Left colon (tissue), 2 donors: ENCODE results near the gene UBTD2. TPM values are rescaled to one million over a fixed set of nuclear protein-coding genes. Genes with fewer than 3 reads are reported as not detected.

Experiments
- ATAC-seq: fragments of 200-7000 bp; cut with Tn5 transposase; one replicate; pipeline ENCODE4 v1.9.1; 2020; ENCODE audit warnings: mild to moderate bottlenecking, moderate library complexity
- DNase-seq, 2 donors: peaks; one replicate each; pipeline ENCODE4 v3.0.0-alpha.2; 2020
- intact Hi-C, 2 donors: fragments of 100-400 bp; cut with DNase I in 1 of 2; cut with micrococcal nuclease in 1 of 2; formaldehyde crosslinking; loops; one replicate each; pipeline versions ENCODE4 v1.11.2 to v1.14.0; 2022; cut with DNase I, micrococcal nuclease
- total RNA-seq, 2 donors: library from RNA; stranded (reverse); fragmentation: NEBNext Ultra II Directional; extraction: Animal tissue kit (Norgen Biotek cat#: 25700); gene quantifications; one replicate each; pipeline ENCODE4 v1.2.1, GENCODE V29; 2021
- donor health status: DM: no; HTN: no; CAD: no.
- donor health status: DM: yes; HTN: yes; CAD: no.

UBTD2 gene
- total RNA-seq, 2 donors from 2014 or later = 20.9 to 25.1 TPM

DNA sequence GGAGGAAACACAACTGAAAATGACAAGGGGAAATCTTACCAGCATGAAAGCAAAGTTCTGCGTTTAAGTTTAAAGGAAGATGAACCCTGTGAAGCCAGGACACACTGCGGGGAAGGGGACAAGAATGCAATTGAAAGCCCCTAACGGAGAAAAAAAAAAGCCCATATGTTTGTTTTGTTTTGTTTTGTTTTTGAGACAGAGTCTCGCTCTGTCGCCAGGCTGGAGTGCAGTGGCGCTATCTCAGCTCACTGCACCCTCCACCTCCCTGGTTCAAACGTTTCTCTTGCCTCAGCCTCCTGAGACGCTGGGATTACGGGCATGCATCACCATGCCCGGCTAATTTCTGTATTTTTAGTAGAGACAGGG, 98.5 kb downstream of the UBTD2 start:
- ATAC-seq (no peak), DNase-seq (no peak)
- intact Hi-C loops = loop anchor here (5.0 to 10.0 kb wide), 2 partner anchors 70 to 78 kb away; no protein-coding TSS in a partner anchor

DNA sequence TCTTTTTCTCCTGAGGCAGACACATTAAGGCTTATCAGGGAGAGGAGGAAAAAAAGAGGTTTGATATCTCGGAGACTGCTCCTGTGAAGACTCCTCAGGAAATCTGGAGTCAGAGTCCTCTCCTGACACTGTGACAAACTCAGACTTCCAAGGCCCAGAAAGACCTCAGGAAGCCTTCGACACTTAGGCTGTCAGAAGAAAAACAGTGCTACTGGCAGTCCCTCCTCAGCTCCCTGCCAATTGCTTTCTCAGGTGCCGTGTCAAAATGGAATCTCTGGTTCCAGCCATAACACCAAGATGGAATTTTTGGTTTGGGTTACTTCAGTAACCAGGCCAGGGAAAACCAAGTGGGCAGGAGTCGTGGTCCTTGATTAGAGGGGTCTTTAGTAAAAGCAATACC, 99.7 kb downstream of the UBTD2 start:
- DNase-seq = no peak
- intact Hi-C loops = loop anchor here in 1 of 2 donors (10.0 kb wide), 1 partner anchor 69 kb away; no protein-coding TSS in a partner anchor
- no peak for ATAC-seq

DNA sequence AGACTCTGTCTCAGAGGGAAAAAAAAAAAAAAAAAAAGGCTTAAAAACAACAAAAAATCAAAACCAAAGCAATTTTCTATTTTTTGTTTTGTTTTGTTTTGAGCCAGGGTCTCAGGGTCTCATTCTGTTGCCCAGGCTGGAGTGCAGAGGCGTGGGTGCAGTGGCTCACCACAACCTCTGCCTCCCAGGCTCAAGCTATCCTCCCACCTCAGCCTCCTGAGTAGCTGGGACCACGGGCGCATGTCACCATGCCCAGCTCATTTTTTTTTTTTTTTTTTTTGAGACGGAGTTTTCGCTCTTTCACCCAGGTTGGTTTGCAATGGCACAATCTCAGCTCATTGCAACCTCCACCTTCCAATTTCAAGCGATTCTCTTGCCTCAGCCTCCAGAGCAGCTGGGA, 101.3 kb downstream of the UBTD2 start:
- intact Hi-C loops = loop anchor here in 1 of 2 donors (10.0 kb wide), 1 partner anchor 67 kb away; no protein-coding TSS in a partner anchor
- DNase-seq (no peak), ATAC-seq (no peak)

DNA sequence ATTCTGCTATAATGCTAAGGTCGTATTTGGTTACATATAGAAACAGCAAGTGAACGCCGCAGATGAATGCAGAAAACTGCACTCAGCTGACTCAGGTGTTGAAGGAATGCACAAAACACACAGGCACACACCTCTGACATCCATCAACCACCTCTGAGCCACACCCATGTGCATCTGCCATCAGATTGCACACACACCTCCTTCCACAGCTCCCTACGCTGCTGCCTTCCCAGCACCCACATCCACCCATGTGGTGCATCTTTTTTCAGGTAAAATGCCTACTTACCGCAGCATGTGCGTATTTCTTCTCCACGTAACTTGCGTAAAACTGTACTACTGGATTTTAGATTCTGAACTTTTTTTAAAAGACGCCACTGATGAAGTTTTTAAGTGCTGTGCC, 102.6 kb downstream of the UBTD2 start:
- intact Hi-C loops = loop anchor here in 1 of 2 donors (10.0 kb wide), 1 partner anchor 66 kb away; no protein-coding TSS in a partner anchor

DNA sequence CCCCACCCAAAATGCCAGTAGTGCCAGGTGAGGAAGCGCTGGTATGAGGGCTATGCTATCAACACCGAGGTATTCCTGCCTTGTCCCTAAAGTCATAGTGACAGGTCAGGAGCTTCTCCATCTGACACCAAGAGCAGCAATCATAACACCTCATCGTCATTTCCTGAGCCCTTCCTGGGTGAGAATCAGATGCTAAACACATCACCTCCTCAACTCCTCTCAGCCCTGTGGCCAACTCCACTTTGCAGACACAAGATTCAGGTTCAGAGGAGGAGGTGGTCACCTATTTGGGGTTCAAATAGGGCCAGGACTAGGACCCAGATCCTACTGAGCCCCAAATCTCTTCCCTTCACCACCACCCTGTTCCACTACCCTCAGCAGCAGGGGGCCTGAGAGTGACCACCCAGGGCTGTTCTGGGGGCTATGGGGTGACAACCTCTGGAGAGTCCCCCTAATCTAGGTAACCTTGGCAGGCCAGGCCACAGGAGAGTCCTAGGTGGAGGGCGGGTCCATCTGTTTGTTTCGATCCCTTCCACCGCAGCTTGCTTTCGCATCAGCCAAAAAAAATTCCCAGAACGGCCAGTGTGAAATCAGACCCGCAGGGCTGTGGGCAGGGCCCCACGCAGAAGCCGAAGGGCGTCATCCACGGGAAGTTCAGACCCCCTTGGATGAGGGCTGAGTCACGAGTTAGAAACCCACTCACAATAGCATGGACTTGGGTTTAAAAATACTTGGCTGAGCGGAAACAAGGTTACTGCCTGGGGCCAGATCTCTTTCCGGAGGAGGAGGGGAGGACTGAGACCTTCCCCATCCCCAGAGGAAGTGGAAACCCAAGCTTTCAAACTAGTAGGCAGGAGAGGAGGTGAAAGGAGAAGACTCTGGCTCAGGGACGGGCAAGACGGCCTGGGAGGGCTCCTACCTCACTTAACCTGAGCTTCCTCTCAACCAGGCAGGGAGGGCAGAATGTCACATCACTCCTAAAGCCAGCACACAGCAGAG, 104.3 kb downstream of the UBTD2 start:
- ATAC-seq (no peak), DNase-seq (no peak)
- intact Hi-C loops = no loop called here

More for the DNA sequence above, 102.6 kb downstream of the UBTD2 start:
- DNase-seq (no peak), ATAC-seq (peak; percentile 33)

DNA sequence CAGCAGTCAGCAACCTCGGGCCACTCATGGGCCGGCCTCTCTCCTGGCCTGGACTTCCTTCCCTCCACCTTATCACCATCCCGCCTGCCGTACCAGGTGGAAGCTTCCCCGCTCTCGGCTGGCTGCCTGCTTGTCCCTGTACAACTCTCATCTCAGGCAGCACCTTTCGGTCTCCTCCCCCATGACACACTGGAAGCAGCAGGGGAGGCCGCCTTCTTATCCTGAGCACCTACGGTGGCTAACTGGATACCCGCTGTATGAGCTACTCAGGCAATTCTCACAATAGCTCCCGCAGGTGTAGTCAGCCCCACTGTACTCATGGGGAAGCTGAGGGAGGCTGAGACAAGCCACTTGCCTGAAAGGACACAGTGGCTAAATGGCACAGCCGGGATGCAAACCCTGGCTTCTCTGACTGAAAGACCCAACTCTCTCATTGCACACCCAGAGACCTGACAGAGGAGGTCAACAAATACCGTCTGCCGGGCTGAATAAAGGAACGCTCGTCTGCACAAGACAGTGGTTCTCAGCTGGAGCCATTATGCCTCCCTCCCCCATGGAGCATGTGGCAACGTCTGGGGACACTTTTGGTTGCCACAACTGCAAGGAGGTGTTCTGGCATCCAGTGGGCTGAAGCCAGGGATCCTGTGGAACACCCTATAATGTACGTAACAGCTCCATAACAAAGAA, 105.1 kb downstream of the UBTD2 start:
- ATAC-seq (no peak), DNase-seq (no peak)
- intact Hi-C loops = no loop called here

DNA sequence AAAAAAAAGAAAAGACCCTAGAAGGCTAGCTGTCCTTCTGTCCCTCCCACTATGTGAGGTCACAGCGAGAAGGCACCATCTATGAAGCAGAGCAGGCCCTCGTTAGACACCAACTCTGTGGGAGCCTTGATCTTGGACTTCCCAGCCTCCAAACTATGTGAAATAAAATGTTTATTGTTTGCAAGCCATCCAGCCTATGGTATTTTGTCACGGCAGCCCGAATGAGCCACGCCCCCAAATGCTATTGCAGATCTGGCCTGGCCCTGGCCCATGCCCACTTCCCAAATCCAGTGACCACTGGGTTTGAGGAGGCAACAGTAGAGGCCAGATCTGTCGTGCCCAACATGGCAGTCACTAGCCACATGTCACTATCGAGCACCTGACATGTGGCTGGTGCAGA, 106.4 kb downstream of the UBTD2 start:
- no peak for DNase-seq
- no peak for ATAC-seq
- intact Hi-C loops = no loop called here

DNA sequence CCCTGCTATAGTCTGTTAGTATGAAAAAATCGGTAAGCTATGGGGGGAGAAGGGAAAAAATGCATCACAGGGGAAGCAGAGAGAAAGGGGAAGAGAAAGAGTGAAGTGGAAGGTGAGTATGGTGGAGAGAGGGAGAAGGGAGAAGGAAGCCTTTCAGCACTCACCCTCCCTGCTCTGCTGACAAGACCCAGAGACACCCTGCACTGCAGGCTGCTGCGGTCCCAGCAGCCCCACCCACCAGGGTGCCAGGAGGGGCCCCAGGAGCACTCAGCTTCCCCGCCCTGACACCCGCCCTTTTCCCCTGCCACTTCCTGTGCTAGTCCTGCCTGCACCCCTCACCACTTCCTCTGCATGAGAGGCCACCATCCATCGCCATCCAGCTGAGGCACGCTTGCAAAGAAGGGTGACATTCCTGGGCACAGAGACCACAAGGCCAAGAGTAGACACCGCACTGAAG, 108.3 kb downstream of the UBTD2 start:
- ATAC-seq (peak; percentile 61), DNase-seq (peak; percentile 75 to 77)
- intact Hi-C loops = no loop called here

DNA sequence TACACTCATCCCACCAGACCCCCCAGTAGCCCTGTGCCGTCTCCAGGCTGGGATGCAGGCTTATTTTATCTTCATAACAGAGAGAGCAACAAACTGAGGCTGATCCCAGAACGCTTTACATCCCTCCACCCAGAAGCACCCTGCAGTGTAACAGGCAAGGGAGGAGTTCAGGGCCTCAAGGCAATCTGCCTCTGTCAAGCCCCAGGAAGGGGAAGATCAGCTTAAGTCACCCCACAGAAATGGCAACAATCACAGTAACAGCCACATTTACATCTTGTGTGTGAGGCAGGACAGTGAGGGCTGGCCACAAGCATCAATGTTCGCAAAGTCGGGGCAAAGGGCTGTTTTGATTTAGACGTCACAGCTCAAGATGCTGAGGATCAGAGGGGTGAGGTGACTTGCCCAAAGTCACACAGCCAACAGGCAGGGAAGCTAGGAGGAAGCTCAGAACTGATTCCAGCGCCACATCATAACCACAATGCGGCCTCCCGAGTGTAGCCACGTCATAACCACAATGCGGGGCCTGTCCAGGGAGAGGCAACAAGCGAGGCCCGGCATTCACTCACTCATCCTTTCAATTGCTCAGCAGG, 109.9 kb downstream of the UBTD2 start:
- DNase-seq (no peak), ATAC-seq (no peak)
- intact Hi-C loops = no loop called here

DNA sequence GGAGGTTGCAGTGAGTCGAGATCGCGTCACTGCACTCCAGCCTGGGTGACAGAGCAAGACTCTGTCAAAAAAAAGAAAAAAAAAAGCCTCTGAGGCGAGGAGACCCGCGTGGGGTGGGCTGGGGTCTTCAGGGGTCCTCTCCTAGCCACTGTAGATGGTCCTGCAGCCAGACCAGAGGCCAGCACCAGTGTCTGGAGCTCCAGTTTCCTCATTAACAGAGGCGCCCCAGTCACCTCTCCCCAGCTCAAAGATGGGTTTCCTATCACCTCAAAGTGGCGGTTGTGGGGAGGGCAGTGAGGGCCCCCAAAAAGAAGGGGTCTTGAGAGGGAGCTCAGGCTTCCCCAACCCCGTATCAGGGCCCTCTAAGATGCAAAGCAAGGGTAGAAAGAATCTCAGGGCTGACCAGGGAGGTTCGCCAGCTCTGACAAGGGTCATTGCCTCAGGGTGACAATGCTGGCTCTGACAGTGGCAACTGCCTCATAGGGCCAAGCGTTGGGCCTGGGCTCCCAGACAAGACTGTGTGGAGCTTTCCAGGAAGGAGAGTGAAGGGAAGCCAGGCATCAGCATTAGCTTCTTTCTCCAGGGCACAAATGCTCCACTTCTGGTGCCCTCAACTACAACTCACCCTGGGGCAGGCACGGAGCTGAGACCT, 110.5 kb downstream of the UBTD2 start:
- intact Hi-C loops = no loop called here
- DNase-seq (no peak), ATAC-seq (no peak)

DNA sequence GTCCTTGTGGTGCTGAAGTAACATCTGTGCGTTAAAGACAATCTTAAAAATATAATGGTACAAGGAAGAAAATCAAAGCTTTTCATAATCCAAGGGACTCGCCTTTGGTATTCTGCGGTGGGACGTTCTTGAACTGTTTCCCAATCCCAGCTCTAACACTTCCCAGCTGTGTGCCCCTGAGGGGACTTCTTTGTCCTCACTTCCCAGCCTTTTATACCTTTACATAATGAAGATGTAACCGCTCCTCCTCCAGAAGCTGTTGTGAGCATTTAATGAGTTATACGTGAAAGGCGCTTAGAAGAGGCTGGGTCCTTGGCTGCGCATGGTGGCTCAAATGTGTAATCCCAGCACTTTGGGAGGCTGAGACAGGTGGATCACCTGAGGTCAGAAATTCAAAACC, 112.4 kb downstream of the UBTD2 start:
- ATAC-seq = no peak
- DNase-seq = no peak
- intact Hi-C loops = no loop called here

DNA sequence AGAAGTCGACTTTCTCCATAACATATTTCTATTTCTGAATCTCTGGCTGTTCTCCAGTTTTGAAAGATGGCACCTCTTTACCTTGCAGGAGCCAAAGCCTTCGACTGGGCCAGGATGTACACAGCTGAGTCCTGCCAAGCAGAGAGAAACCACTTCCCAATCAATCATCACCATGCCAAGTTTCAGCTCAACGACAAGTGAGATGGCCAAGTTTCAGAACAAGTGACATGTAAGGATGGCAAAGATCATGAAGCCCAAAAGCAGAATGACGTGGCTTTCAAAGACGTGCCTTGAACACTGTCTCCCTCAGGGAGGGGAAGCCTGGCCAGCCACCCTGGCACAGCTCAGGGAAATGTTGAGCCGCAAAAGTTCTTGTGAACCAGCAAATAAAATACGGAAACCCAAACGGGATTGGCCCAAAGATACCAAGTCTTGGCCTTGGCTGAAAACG, 113.3 kb downstream of the UBTD2 start:
- intact Hi-C loops = no loop called here
- no peak for ATAC-seq
- DNase-seq = no peak

DNA sequence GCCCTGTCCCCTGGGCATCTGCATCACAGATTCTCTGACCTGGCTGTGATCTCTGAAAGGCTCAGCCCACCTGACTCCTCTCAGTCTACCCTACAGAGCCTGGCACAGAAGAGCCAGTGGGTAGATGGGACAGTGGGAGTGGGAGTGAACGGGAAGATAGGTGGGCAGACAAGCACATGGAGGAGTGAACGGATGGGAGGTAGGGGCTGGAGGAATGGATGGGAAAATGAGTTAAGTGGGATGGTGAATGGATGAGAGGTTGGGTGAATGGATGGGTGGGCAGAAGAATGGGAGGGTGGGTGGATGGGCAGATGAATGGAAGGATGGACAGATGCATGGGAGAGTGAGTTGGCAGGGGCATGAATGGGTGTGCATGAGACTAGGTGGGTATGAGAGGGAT, 114.3 kb downstream of the UBTD2 start:
- ATAC-seq (no peak), DNase-seq (no peak)
- intact Hi-C loops = no loop called here

DNA sequence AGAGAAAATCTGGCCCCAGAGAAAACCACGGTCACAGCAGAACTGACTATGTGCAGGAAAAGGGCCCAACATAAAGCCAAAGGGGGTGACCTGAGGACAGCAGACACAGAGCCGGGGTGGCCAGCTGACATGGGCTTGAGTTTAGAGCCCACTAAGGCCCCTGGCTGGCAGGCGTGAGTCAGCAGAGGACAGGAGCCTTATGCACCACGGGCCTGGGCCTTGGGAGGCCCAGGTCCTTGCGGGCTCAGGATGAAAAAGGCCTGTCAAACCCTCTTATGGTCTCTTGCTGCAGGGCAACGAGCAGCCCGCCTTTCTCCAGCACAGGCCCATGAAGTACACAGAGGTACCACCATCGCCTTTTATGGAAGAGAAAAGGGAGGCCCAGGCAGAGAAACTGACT, 115.3 kb downstream of the UBTD2 start:
- intact Hi-C loops = no loop called here
- DNase-seq = no peak
- no peak for ATAC-seq

DNA sequence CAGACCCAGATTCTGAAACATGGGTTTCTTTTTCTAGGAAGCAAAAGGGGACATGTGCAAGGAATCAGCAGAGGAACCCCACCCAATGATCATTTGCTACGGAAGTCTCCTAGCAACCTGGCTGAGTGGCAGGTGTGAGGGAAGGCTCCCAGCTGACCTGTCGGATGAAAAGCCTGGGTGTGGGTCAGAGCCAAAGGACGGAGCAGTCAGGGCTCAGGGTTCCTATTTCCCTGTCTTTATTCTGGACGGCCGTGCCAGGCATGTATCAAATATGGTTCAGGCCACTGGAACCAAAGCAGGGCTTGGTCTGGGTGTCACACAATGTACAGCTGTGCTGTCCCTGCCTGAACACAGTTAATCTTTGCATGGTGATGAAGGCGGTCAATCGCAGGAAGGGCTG, 115.7 kb downstream of the UBTD2 start:
- peak; percentile 88 for ATAC-seq
- intact Hi-C loops = no loop called here
- DNase-seq = peak in 1 of 2 donors; percentile 48

DNA sequence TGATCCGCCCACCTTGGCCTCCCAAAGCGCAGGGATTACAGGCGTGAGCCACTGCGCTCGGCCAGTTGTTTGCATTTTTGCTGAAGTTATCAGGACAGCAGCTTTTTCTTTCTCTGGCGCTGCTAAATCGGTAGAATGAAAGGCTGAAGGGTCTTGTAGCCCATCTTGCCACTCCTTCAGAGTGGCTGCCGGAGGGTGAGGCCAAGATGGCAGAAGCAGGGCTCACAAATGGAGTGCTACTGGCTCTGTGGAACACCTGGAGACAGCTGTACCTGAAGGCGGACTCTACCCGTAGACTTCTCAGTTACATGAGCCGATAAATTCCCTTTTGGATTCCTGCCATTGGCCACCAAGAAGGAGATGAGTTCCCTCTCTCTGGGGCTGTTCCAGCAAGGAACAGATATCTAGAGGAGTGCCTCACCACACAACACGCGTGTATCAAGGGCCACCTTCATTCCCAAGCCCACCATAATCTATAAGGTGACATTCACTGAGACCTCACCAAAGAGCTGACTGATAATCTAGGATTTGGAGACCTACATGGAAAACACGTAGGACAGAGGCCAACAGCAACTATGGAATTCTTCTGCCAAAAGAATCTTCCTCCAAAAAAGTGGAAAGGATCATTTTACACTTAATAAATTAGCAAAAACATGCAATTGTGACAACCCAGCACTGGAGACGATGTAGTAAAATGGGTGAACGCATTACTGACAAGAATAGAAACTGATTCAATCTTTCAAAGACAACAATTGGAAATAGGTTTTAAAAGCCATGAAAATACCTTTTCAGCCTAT, 117.3 kb downstream of the UBTD2 start:
- ATAC-seq (no peak), DNase-seq (no peak)
- intact Hi-C loops = no loop called here

DNA sequence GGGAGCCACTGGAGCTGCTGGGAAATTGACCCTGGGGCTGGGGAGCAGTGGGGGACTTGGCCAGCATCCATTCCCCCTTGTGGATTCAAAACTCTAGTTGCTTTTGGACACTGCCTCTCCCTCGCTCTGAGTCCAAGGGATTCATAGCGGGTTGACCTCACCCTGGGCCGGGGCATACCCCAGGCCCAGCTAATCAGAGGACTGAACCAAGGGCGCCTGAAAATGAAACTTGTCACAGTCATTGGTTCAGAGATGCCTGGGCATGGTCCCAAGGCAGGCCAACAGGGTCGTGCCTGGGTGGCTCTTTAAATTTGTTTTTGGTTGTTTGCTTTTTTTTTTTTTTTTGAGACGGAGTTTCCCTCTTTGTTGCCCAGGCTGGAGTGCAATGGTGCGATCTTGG, 118.1 kb downstream of the UBTD2 start:
- intact Hi-C loops = no loop called here
- no peak for ATAC-seq
- DNase-seq = no peak

DNA sequence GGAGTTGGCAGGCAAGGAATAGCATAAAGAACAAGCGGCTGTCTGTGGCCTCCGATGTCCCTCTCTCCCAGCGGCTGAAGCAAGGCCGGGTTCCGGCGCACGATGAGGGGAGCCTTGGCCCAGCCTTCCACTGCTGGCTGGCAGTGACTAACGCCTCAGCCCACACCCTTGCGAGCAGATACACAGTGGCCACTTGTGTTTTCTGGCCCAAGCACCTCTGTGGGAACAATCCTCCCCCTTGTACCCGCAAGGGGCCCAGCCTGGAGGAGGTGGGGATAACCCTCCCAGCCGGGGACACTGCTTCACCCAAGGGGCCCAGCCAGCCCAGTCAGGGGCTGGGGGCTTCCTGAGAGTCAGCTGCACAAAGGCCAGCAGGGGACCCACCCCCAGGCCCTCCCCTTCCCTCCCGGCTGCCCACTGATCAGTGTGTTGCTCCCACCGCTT, 118.8 kb downstream of the UBTD2 start:
- DNase-seq = no peak
- intact Hi-C loops = no loop called here

More for the DNA sequence above, 118.8 kb downstream of the UBTD2 start:
- ATAC-seq = no peak
